ENCODE measurements around the gene HSF4.

Gene HSF4

DNA sequence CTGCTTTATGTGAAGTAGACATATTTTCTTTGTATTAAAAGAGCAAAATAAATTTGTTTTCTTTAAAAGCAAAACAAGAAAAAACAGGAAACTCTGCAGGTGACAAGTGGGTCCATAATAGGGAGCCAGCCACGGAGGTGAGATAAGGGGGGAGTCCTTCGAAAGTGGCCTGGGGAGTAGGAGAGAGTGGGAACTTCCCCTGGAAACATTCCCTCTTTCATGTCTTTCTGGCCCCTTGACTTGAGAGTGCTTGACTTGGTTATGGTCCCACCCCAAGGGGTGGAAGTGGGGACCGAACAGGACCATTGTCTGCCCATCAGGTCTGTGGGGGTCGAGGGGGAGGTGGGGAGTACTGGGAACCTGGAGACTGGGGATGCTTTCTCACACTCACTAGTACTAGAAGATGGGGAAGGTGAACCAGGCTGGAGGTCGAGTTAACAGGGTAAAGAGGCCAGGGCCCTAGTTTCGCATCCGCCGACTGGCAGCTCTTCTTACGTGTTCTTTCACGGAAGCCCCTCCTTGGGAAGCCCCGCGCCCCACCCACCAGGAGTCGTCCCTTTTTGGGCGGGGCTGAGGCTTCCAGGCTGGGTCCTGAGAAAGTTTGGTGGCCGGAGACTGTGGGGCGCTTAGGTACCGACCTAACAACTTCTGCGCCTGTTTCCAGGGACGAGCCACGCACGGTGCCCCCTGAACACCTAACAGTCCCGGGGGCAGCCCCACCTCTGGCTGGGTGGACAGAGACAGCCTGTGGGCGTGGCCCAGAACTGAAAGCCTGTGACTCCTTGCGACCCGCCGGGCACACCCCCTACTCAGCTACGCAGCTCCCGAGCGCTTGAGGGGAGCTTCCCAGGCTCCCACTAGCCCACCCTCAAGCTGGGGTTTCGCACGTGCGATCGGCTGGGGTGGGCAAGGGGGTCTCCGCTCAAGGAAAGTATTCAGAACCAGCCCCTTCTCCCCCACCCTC is 5.6 kb upstream of the HSF4 start:
- TF ChIP-seq SIN3A (IDR thresholded peaks at IDR 0.05; ENCODE audit: borderline replicate concordance, insufficient read depth, low read length) (peak; percentile 14; the same call in 1 of the 2 replicates), TAF1 (IDR thresholded peaks at IDR 0.05; ENCODE audit: borderline replicate concordance, insufficient read depth, low read length) (no peak), POLR2AphosphoS5 (IDR thresholded peaks at IDR 0.05; ENCODE audit: low read depth, low read length) (no peak), FOXP2 (optimal IDR thresholded peaks at IDR 0.05; ENCODE audit: borderline replicate concordance, extremely low read depth, extremely low read length, insufficient read depth) (no peak)
- TF ChIP-seq, protein P1, sequence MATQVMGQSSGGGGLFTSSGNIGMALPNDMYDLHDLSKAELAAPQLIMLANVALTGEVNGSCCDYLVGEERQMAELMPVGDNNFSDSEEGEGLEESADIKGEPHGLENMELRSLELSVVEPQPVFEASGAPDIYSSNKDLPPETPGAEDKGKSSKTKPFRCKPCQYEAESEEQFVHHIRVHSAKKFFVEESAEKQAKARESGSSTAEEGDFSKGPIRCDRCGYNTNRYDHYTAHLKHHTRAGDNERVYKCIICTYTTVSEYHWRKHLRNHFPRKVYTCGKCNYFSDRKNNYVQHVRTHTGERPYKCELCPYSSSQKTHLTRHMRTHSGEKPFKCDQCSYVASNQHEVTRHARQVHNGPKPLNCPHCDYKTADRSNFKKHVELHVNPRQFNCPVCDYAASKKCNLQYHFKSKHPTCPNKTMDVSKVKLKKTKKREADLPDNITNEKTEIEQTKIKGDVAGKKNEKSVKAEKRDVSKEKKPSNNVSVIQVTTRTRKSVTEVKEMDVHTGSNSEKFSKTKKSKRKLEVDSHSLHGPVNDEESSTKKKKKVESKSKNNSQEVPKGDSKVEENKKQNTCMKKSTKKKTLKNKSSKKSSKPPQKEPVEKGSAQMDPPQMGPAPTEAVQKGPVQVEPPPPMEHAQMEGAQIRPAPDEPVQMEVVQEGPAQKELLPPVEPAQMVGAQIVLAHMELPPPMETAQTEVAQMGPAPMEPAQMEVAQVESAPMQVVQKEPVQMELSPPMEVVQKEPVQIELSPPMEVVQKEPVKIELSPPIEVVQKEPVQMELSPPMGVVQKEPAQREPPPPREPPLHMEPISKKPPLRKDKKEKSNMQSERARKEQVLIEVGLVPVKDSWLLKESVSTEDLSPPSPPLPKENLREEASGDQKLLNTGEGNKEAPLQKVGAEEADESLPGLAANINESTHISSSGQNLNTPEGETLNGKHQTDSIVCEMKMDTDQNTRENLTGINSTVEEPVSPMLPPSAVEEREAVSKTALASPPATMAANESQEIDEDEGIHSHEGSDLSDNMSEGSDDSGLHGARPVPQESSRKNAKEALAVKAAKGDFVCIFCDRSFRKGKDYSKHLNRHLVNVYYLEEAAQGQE (IDR thresholded peaks at IDR 0.05; ENCODE audit: insufficient read depth in 1 of 2, low read depth in 2 of 2, low read length in 2 of 2), result 0 out of 4 replicates have a peak, but pooled peaks of 1 of the 2 experiments have one; percentile 7

DNA sequence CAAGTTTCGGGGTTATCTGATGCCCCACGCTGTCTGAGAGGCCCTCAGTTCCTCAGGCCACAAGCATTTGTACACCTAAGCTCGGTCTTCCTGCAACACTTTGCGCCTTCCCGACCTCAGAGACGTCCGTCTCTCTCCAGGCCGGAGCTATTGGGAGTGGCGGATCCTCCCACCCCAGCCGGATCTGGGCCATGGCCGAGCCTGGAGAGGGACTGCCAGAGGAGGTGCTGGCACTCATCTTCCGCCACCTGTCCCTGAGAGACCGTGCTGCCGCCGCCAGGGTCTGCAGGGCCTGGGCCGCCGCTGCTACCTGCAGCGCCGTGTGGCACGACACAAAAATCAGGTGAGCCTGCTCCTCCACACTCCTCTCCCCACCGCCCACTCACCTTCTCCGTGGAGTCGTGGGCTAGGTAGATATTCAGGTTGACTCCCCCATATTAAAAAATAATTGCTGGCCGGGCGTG is 2.9 kb upstream of the HSF4 start:
- TF ChIP-seq, protein P1 (IDR thresholded peaks at IDR 0.05; ENCODE audit: insufficient read depth in 1 of 2, low read depth in 2 of 2, low read length in 2 of 2), result no peak

DNA sequence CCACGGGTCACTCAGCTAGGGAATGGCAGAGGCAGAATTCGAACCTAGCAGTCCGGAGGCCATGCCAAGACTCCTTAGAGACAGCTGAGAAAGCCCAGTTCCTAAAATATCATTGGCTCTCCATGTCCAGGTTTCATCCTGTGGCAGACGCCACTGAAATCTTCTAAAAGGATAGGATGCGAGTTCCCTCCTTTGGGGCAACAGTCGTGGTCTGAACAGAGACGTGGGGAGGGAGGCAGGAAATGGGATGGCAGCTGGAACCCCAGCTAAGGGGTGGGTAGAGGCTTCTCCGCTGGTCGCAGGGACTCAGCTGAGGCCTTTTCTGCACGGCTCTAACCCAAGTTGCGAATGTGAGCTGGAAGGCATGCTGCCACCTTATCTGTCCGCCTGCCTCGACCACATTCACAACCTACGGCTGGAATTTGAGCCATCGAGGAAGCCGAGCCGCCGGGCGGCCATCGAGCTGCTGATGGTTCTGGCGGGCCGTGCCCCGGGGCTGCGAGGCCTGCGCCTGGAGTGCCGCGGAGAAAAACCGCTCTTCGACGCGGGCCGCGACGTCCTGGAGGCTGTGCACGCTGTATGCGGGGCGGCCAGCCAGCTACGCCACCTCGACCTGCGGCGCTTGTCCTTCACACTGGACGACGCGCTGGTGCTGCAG is 1.9 kb upstream of the HSF4 start:
- TF ChIP-seq POLR2AphosphoS5 (IDR thresholded peaks at IDR 0.05; ENCODE audit: low read depth, low read length) (no peak), SIN3A (IDR thresholded peaks at IDR 0.05; ENCODE audit: borderline replicate concordance, insufficient read depth, low read length) (no peak), FOXP2 (optimal IDR thresholded peaks at IDR 0.05; ENCODE audit: borderline replicate concordance, extremely low read depth, extremely low read length, insufficient read depth) (no peak), TAF1 (IDR thresholded peaks at IDR 0.05; ENCODE audit: borderline replicate concordance, insufficient read depth, low read length) (no peak)
- TF ChIP-seq, protein P1 (IDR thresholded peaks at IDR 0.05; ENCODE audit: insufficient read depth in 1 of 2, low read depth in 2 of 2, low read length in 2 of 2), result no peak

DNA sequence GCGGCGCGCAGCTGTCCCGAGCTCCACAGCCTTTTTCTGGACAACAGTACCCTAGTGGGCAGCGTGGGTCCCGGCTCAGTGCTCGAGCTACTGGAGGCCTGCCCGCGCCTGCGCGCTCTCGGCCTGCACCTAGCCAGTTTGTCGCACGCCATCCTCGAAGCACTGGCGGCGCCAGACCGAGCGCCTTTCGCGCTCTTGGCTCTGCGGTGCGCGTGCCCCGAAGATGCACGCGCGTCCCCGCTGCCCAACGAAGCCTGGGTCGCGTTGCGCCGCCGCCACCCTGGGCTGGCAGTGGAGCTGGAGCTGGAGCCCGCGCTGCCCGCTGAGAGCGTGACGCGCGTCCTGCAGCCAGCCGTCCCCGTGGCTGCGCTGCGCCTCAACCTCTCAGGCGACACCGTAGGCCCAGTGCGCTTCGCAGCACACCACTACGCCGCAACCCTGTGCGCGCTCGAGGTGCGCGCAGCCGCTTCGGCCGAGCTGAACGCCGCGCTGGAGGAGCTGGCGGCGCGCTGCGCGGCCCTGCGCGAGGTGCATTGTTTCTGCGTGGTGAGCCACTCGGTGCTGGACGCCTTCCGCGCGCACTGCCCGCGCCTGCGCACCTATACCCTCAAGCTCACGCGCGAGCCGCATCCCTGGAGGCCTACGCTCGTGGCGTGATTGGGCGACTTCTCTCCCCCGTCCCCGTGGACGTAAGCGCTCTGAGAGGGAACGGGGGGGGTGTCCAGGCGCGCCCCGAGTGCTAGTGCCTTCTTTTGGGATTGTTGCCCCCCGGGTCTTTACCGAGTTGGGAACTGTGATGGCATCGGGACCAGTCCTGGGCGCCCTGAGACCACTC is 1.2 kb upstream of the HSF4 start:
- TF ChIP-seq, protein P1 (IDR thresholded peaks at IDR 0.05; ENCODE audit: insufficient read depth in 1 of 2, low read depth in 2 of 2, low read length in 2 of 2), result no peak
- TF ChIP-seq POLR2AphosphoS5 (IDR thresholded peaks at IDR 0.05; ENCODE audit: low read depth, low read length) (no peak), TAF1 (IDR thresholded peaks at IDR 0.05; ENCODE audit: borderline replicate concordance, insufficient read depth, low read length) (no peak)
